ENCODE measurements around the gene MARK4. TPM values are rescaled to one million over a fixed set of nuclear protein-coding genes. Genes with fewer than 3 reads are reported as not detected.
"Not testable (repeated sequence)": the region's sequence is repeated elsewhere in the genome, so short reads cannot be mapped to it uniquely, and the experiment has no call there.

MARK4 gene
- total RNA-seq, 1 experiment from 2014 or later = 17.9 TPM

GRCh38 chr19:45256836-45257235 is 5.8 kb downstream of the MARK4 start:
- H3K36me3 ChIP-seq (ENCODE audit: insufficient read depth, low read length) = no peaks in the 10 kb centered on the region
- H3K27me3 ChIP-seq (ENCODE audit: low read length) = no peaks in the 10 kb centered on the region
- no peak overlapping the region for H3K9ac ChIP-seq (ENCODE audit: low read length)
- no peaks in the 10 kb centered on the region for H3K9me2 ChIP-seq (replicated peaks; ENCODE audit: insufficient read depth, low read length)
- peaks cover 21% of the 10 kb centered on the region for H3K4me1 ChIP-seq (ENCODE audit: low read length)
- DNase-seq = no peak
- H4K20me1 ChIP-seq (ENCODE audit: insufficient read depth, low read depth, low read length) = no peaks in the 10 kb centered on the region
- H3K9me3 ChIP-seq (ENCODE audit: low read length) = no peaks in the 10 kb centered on the region
- no peak overlapping the region for H3K4me3 ChIP-seq (ENCODE audit: low read length)
- no peak overlapping the region for H3K4me2 ChIP-seq (ENCODE audit: low read depth, low read length, poor library complexity, severe bottlenecking)
- no peak overlapping the region for H3K27ac ChIP-seq (ENCODE audit: low read length)
- no peak overlapping the region for H2AFZ ChIP-seq (ENCODE audit: low read length)
- H3K79me2 ChIP-seq (ENCODE audit: low read length) = peaks cover 47% of the 10 kb centered on the region

DNA sequence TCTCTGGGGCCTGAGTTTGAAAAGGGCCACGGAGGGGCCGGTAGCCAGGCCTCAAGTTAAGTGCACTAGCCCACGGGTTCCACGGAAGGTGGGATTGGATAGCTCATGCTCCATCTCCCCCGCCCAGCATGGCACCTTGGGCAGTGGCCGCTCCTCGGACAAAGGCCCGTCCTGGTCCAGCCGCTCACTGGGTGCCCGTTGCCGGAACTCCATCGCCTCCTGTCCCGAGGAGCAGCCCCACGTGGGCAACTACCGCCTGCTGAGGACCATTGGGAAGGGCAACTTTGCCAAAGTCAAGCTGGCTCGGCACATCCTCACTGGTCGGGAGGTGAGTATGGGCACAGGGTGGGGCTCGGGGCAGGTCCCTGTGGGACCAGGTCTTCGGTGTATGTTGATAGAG is 7.8 kb downstream of the MARK4 start:
- no peaks in the 10 kb centered on the region for H4K20me1 ChIP-seq (ENCODE audit: insufficient read depth, low read depth, low read length)
- H3K36me3 ChIP-seq (ENCODE audit: insufficient read depth, low read length) = no peaks in the 10 kb centered on the region
- no peak overlapping the region for H3K4me2 ChIP-seq (ENCODE audit: low read depth, low read length, poor library complexity, severe bottlenecking)
- H3K9me2 ChIP-seq (replicated peaks; ENCODE audit: insufficient read depth, low read length) = no peaks in the 10 kb centered on the region
- no peaks in the 10 kb centered on the region for H3K9me3 ChIP-seq (ENCODE audit: low read length)
- no peak overlapping the region for H3K4me3 ChIP-seq (ENCODE audit: low read length)
- peaks cover 4% of the 10 kb centered on the region for H3K4me1 ChIP-seq (ENCODE audit: low read length)
- H3K27me3 ChIP-seq (ENCODE audit: low read length) = no peaks in the 10 kb centered on the region
- no peak for DNase-seq
- peaks cover 27% of the 10 kb centered on the region for H3K79me2 ChIP-seq (ENCODE audit: low read length)
- H2AFZ ChIP-seq (ENCODE audit: low read length) = no peak overlapping the region
- no peak overlapping the region for H3K27ac ChIP-seq (ENCODE audit: low read length)
- H3K9ac ChIP-seq (ENCODE audit: low read length) = no peak overlapping the region

DNA sequence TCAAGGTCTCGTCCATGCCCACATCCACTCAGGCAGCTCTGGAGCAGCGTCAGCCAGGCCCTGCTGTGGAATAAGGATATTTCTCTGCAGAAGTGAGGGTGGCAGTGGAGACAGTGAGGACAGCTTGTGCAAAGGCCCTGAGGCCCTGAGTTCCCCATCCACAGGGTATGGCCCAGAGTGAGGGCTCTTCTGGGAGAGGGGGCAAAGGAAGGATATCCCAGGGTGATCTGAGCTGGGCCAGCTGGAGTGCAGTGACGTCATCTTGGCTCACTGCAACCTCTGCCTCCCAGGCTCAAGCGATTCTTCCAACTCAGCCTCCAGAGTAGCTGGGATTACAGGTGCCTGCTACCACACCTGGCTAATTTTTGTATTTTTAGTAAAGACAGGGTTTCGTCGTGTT is 11.5 kb downstream of the MARK4 start:
- no peak for DNase-seq
- no peak overlapping the region for H3K9ac ChIP-seq (ENCODE audit: low read length)
- H3K4me1 ChIP-seq (ENCODE audit: low read length) = no peaks in the 10 kb centered on the region
- H3K79me2 ChIP-seq (ENCODE audit: low read length) = no peaks in the 10 kb centered on the region
- H4K20me1 ChIP-seq (ENCODE audit: insufficient read depth, low read depth, low read length) = no peaks in the 10 kb centered on the region
- H3K27ac ChIP-seq (ENCODE audit: low read length) = no peak overlapping the region
- no peak overlapping the region for H3K4me3 ChIP-seq (ENCODE audit: low read length)
- no peaks in the 10 kb centered on the region for H3K27me3 ChIP-seq (ENCODE audit: low read length)
- no peak overlapping the region for H2AFZ ChIP-seq (ENCODE audit: low read length)
- no peaks in the 10 kb centered on the region for H3K36me3 ChIP-seq (ENCODE audit: insufficient read depth, low read length)
- no peak overlapping the region for H3K4me2 ChIP-seq (ENCODE audit: low read depth, low read length, poor library complexity, severe bottlenecking)
- H3K9me2 ChIP-seq (replicated peaks; ENCODE audit: insufficient read depth, low read length) = no peaks in the 10 kb centered on the region
- no peaks in the 10 kb centered on the region for H3K9me3 ChIP-seq (ENCODE audit: low read length)

- Histone ChIP-seq H3K9ac (ENCODE audit: low read length) (no peak overlapping the region), H3K9me2 (replicated peaks; ENCODE audit: insufficient read depth, low read length) (no peaks in the 10 kb centered on the region), H2AFZ (ENCODE audit: low read length) (no peak overlapping the region), H3K4me1 (ENCODE audit: low read length) (no peaks in the 10 kb centered on the region), H3K9me3 (ENCODE audit: low read length) (no peaks in the 10 kb centered on the region), H3K79me2 (ENCODE audit: low read length) (no peaks in the 10 kb centered on the region), H3K4me2 (ENCODE audit: low read depth, low read length, poor library complexity, severe bottlenecking) (no peak overlapping the region), H4K20me1 (ENCODE audit: insufficient read depth, low read depth, low read length) (no peaks in the 10 kb centered on the region), H3K4me3 (ENCODE audit: low read length) (no peak overlapping the region), H3K27ac (ENCODE audit: low read length) (no peak overlapping the region), H3K36me3 (ENCODE audit: insufficient read depth, low read length) (no peaks in the 10 kb centered on the region), H3K27me3 (ENCODE audit: low read length) (no peaks in the 10 kb centered on the region)
- no peak for DNase-seq
Measured at GRCh38 chr19:45263013-45263412, 11.9 kb downstream of the MARK4 start.

- H3K27ac ChIP-seq (ENCODE audit: low read length) = no peak overlapping the region
- no peak overlapping the region for H3K9ac ChIP-seq (ENCODE audit: low read length)
- no peak overlapping the region for H3K4me3 ChIP-seq (ENCODE audit: low read length)
- H4K20me1 ChIP-seq (ENCODE audit: insufficient read depth, low read depth, low read length) = no peaks in the 10 kb centered on the region
- H3K9me3 ChIP-seq (ENCODE audit: low read length) = no peaks in the 10 kb centered on the region
- no peaks in the 10 kb centered on the region for H3K9me2 ChIP-seq (replicated peaks; ENCODE audit: insufficient read depth, low read length)
- no peaks in the 10 kb centered on the region for H3K4me1 ChIP-seq (ENCODE audit: low read length)
- no peak overlapping the region for H2AFZ ChIP-seq (ENCODE audit: low read length)
- no peak overlapping the region for H3K4me2 ChIP-seq (ENCODE audit: low read depth, low read length, poor library complexity, severe bottlenecking)
- DNase-seq = no peak
- H3K36me3 ChIP-seq (ENCODE audit: insufficient read depth, low read length) = no peaks in the 10 kb centered on the region
- no peaks in the 10 kb centered on the region for H3K79me2 ChIP-seq (ENCODE audit: low read length)
- H3K27me3 ChIP-seq (ENCODE audit: low read length) = no peaks in the 10 kb centered on the region
Measured at GRCh38 chr19:45264781-45265317, 13.8 kb downstream of the MARK4 start.

GRCh38 chr19:45265375-45265774 is 14.3 kb downstream of the MARK4 start:
- Histone ChIP-seq H3K27ac (ENCODE audit: low read length) (no peak overlapping the region), H3K36me3 (ENCODE audit: insufficient read depth, low read length) (no peaks in the 10 kb centered on the region), H3K9me2 (replicated peaks; ENCODE audit: insufficient read depth, low read length) (no peaks in the 10 kb centered on the region), H3K27me3 (ENCODE audit: low read length) (no peaks in the 10 kb centered on the region), H3K9ac (ENCODE audit: low read length) (no peak overlapping the region), H2AFZ (ENCODE audit: low read length) (no peak overlapping the region), H3K4me3 (ENCODE audit: low read length) (no peak overlapping the region), H3K4me1 (ENCODE audit: low read length) (no peaks in the 10 kb centered on the region), H3K4me2 (ENCODE audit: low read depth, low read length, poor library complexity, severe bottlenecking) (no peak overlapping the region), H3K9me3 (ENCODE audit: low read length) (no peaks in the 10 kb centered on the region), H4K20me1 (ENCODE audit: insufficient read depth, low read depth, low read length) (no peaks in the 10 kb centered on the region), H3K79me2 (ENCODE audit: low read length) (no peaks in the 10 kb centered on the region)
- DNase-seq = no peak

DNA sequence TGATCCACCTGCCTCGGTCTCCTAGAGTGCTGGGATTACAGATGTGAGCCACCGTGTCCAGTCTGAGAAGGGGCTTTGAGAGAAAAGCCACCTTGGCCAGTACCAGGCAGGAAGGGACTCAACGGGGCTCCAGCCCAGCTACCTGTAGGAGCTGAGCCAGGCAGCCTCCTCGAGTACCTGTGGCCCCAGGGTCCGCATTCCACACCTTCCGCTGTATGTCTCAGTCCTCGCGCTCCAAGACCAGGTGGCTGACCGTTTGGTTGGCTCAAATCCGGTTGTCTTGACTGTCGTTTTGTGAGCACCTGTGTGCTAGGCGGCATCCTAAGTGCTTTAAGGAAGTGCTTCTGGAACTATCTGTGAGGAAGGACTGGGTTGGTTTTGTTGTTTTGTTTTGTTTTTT is 16.2 kb downstream of the MARK4 start:
- H3K36me3 ChIP-seq (ENCODE audit: insufficient read depth, low read length) = no peaks in the 10 kb centered on the region
- no peak for DNase-seq
- no peaks in the 10 kb centered on the region for H3K79me2 ChIP-seq (ENCODE audit: low read length)
- no peak overlapping the region for H3K4me2 ChIP-seq (ENCODE audit: low read depth, low read length, poor library complexity, severe bottlenecking)
- H3K4me1 ChIP-seq (ENCODE audit: low read length) = no peaks in the 10 kb centered on the region
- no peak overlapping the region for H3K9ac ChIP-seq (ENCODE audit: low read length)
- H3K27ac ChIP-seq (ENCODE audit: low read length) = no peak overlapping the region
- H2AFZ ChIP-seq (ENCODE audit: low read length) = no peak overlapping the region
- H3K9me3 ChIP-seq (ENCODE audit: low read length) = no peaks in the 10 kb centered on the region
- no peaks in the 10 kb centered on the region for H4K20me1 ChIP-seq (ENCODE audit: insufficient read depth, low read depth, low read length)
- H3K27me3 ChIP-seq (ENCODE audit: low read length) = no peaks in the 10 kb centered on the region
- H3K9me2 ChIP-seq (replicated peaks; ENCODE audit: insufficient read depth, low read length) = no peaks in the 10 kb centered on the region
- H3K4me3 ChIP-seq (ENCODE audit: low read length) = no peak overlapping the region

GRCh38 chr19:45269939-45270338 is 18.9 kb downstream of the MARK4 start:
- H3K9me3 ChIP-seq (ENCODE audit: low read length); H3K4me2 ChIP-seq (ENCODE audit: low read depth, low read length, poor library complexity, severe bottlenecking); H3K27me3 ChIP-seq (ENCODE audit: low read length); H3K9me2 ChIP-seq (replicated peaks; ENCODE audit: insufficient read depth, low read length); H3K4me3 ChIP-seq (ENCODE audit: low read length); H2AFZ ChIP-seq (ENCODE audit: low read length); H4K20me1 ChIP-seq (ENCODE audit: insufficient read depth, low read depth, low read length); H3K36me3 ChIP-seq (ENCODE audit: insufficient read depth, low read length); H3K4me1 ChIP-seq (ENCODE audit: low read length); H3K79me2 ChIP-seq (ENCODE audit: low read length); DNase-seq; H3K27ac ChIP-seq (ENCODE audit: low read length); H3K9ac ChIP-seq (ENCODE audit: low read length): not testable (repeated sequence)
